Endothelial cell of umbilical vein (primary cell): ENCODE results near the gene NDUFS3. TPM values are rescaled to one million over a fixed set of nuclear protein-coding genes. Genes with fewer than 3 reads are reported as not detected.

ENCODE experiments used
- BruUV-seq: library from RNA; stranded (reverse); fragments of 400-500 nt; replicated peaks from 2 replicates; lab custom pipeline; 2021; lab: Mats Ljungman, UMichigan
- CTCF ChIA-PET: fragments of 300-600, 350-600 bp; sonication (Branson Sonifier 250); formaldehyde crosslinking; loops from one replicate; lab custom pipeline; 2021; ENCODE audit warnings: antibody characterized with exemption, inconsistent platforms; lab: Charles Lee
- POLR2A ChIA-PET: fragments of 300-600, 350-600 bp; sonication (Branson Sonifier 250); formaldehyde crosslinking; loops from one replicate; lab custom pipeline; 2021; ENCODE audit warnings: antibody characterized with exemption, inconsistent platforms; lab: Charles Lee
- DNase-seq: peaks from one replicate; pipeline ENCODE4 v3.0.0-alpha.2; 2011; ENCODE audit warnings: low read depth, low spot score
- FAIRE-seq: peaks from 2 replicates; lab custom pipeline; 2011; peaks lifted over from hg19 to GRCh38; lab: Jason Lieb, UNC
- H2AFZ ChIP-seq: 2 replicates; pipeline ENCODE4 v1.6.0; 2012; ENCODE audit warnings: low read depth, low read length, control low read depth, inconsistent platforms
- H3K27ac ChIP-seq: 2 replicates; pipeline ENCODE4 v1.5.1; 2011; ENCODE audit warnings: low read depth, mild to moderate bottlenecking, control low read depth, low read length, moderate library complexity; ENCODE audit not compliant: insufficient read depth
- H3K27me3 ChIP-seq, 2 experiments: 2 replicates each; pipeline versions ENCODE4 v1.6.0 to v1.6.1; 2011; ENCODE audit warnings: low read length in 2 of 2, mixed read lengths in 1 of 2; ENCODE audit not compliant: control insufficient read depth in 2 of 2, insufficient read depth in 2 of 2
- H3K36me3 ChIP-seq, 2 experiments: 2 replicates in 1 of 2; 3 replicates in 1 of 2; pipeline ENCODE4 v1.5.1; 2011; ENCODE audit warnings: low read length in 2 of 2, mild to moderate bottlenecking in 1 of 2, moderate library complexity in 1 of 2; ENCODE audit not compliant: control insufficient read depth in 2 of 2, insufficient read depth in 2 of 2; ENCODE audit errors: extremely low read depth in 1 of 2
- H3K4me1 ChIP-seq: 3 replicates; pipeline ENCODE4 v1.5.1; 2011; ENCODE audit warnings: mild to moderate bottlenecking, low read length; ENCODE audit not compliant: control insufficient read depth, insufficient read depth; ENCODE audit errors: extremely low read depth
- H3K4me2 ChIP-seq: 2 replicates; pipeline ENCODE4 v1.6.1; 2011; ENCODE audit warnings: low read length, control low read depth, mixed read lengths; ENCODE audit not compliant: insufficient read depth
- H3K4me3 ChIP-seq, 3 experiments: fragments of 200-600 bp in 1 of 3; sonication (generic), shearing (Covaris generic) in 1 of 3; replicated peaks in 1 of 3; 2 replicates each; pipeline ENCODE4 v1.5.1; 2011 to 2016; ENCODE audit warnings: control low read depth in 3 of 3, low read length in 3 of 3, mild to moderate bottlenecking in 2 of 3, inconsistent platforms in 1 of 3, low read depth in 1 of 3, moderate library complexity in 1 of 3; ENCODE audit not compliant: insufficient read depth in 1 of 3
- H3K79me2 ChIP-seq: 2 replicates; pipeline ENCODE4 v1.6.0; 2012; ENCODE audit warnings: low read length, inconsistent platforms; ENCODE audit not compliant: control insufficient read depth, insufficient read depth
- H3K9ac ChIP-seq: replicated peaks from 2 replicates; pipeline ENCODE3; 2011; ENCODE audit warnings: low read length, control low read depth; ENCODE audit not compliant: insufficient read depth; ENCODE audit errors: extremely low read depth
- H3K9me1 ChIP-seq: replicated peaks from 3 replicates; pipeline ENCODE4 v1.6.0; 2011; ENCODE audit warnings: mild to moderate bottlenecking, low read length; ENCODE audit not compliant: control insufficient read depth, insufficient read depth; ENCODE audit errors: extremely low read depth
- H3K9me3 ChIP-seq: replicated peaks from 2 replicates; pipeline ENCODE4 v1.5.1; 2012; ENCODE audit warnings: low read length, inconsistent platforms; ENCODE audit not compliant: control insufficient read depth, insufficient read depth
- H4K20me1 ChIP-seq: replicated peaks from 2 replicates; pipeline ENCODE3; 2011; ENCODE audit warnings: mild to moderate bottlenecking, low read length; ENCODE audit not compliant: control insufficient read depth, insufficient read depth; ENCODE audit errors: extremely low read depth
- CTCF ChIP-seq, 2 donors: IDR thresholded peaks; 1 replicate in 1 of 2; 2 replicates in 1 of 2; pipeline ENCODE4 v1.5.1; 2011; ENCODE audit warnings: low read length in 2 of 2, mild to moderate bottlenecking in 2 of 2, moderate library complexity in 2 of 2, control low read depth in 1 of 2, inconsistent platforms in 1 of 2, low read depth in 1 of 2; ENCODE audit not compliant: insufficient read depth in 1 of 2; ENCODE audit errors: extremely low read depth in 1 of 2
- EZH2 ChIP-seq: IDR thresholded peaks from 2 replicates; pipeline ENCODE4 v1.6.1; 2012; ENCODE audit warnings: borderline replicate concordance, low read depth, mild to moderate bottlenecking, moderate library complexity, low read length, inconsistent platforms; ENCODE audit not compliant: severe bottlenecking
- FOS ChIP-seq: IDR thresholded peaks from 2 replicates; pipeline ENCODE4 v1.6.1; 2011; ENCODE audit warnings: mild to moderate bottlenecking, low read length, moderate library complexity, borderline replicate concordance; ENCODE audit not compliant: insufficient read depth
- GATA2 ChIP-seq: IDR thresholded peaks from 2 replicates; pipeline ENCODE4 v1.7.0; 2011; ENCODE audit warnings: low read depth, mild to moderate bottlenecking, moderate library complexity, mixed read lengths, low read length; ENCODE audit not compliant: insufficient read length, insufficient read depth
- JUN ChIP-seq: IDR thresholded peaks from 2 replicates; pipeline ENCODE4 v1.6.1; 2011; ENCODE audit warnings: borderline replicate concordance, low read depth; ENCODE audit not compliant: insufficient read length, insufficient read depth
- MAX ChIP-seq: IDR thresholded peaks from 2 replicates; pipeline ENCODE4 v1.6.1; 2011; ENCODE audit not compliant: insufficient read depth, insufficient read length
- MYC ChIP-seq: IDR thresholded peaks from one replicate; pipeline ENCODE4 v1.6.1; 2011; ENCODE audit warnings: mild to moderate bottlenecking, low read depth, low read length
- POLR2A ChIP-seq: IDR thresholded peaks from 2 replicates; pipeline ENCODE4 v1.6.1; 2012; ENCODE audit warnings: low read depth, mild to moderate bottlenecking, control low read depth, low read length
- POLR2AphosphoS5 ChIP-seq: IDR thresholded peaks from 2 replicates; pipeline ENCODE4 v1.6.1; 2012; ENCODE audit warnings: low read depth, mild to moderate bottlenecking, control low read depth, low read length, moderate library complexity; ENCODE audit not compliant: insufficient read depth
- dilution Hi-C: fragments of 300-500 bp; cut with MboI; formaldehyde crosslinking; loops from one replicate; pipeline ENCODE4 v1.15.0; 2019; ENCODE audit warnings: low sequenced_read_pairs; ENCODE audit not compliant: extremely low pct_ligation_motif_present
- intact Hi-C: fragments of 100-400 bp; cut with micrococcal nuclease; formaldehyde crosslinking; loops from one replicate; pipeline ENCODE4 v1.10.0; 2022
- polyA plus RNA-seq, 4 experiments: library from polyadenylated mRNA; depleted of rRNA in 3 of 4; stranded (reverse) in 3 of 4; unstranded in 1 of 4; fragments of >200 nt; gene quantifications; 2 replicates each; pipeline versions ENCODE4 v1.2.1 to v1.2.3, GENCODE V29; 2011 to 2012; ENCODE audit warnings: missing spikeins in 1 of 4
- total RNA-seq: library from RNA; stranded (reverse); gene quantifications from 2 replicates; pipeline ENCODE4 v1.2.3, GENCODE V29; 2021

Gene NDUFS3
- total and polyA plus RNA-seq, 2 donors (not counting 3 experiments of a cell fraction or from before 2014, with no cell fraction given): 99.7 to 169 TPM

GRCh38 chr11:47628026-47628425 lies 49.2 kb downstream of the NDUFS3 start:
- DNase-seq (no peak), FAIRE-seq (no peak)
- Histone ChIP-seq H3K9me1 (no peaks in the 10 kb centered on the region), H3K79me2 (no peaks in the 10 kb centered on the region), H3K9me3 (no peaks in the 10 kb centered on the region), H3K36me3 (peaks cover 12 to 25% of the 10 kb centered on the region in 2 experiments), H2AFZ (no peak overlapping the region), H4K20me1 (no peaks in the 10 kb centered on the region), H3K4me3 (no peak overlapping the region), H3K27me3 (no peaks in the 10 kb centered on the region), H3K27ac (no peak overlapping the region), H3K4me2 (no peak overlapping the region), H3K9ac (no peak overlapping the region), H3K4me1 (no peaks in the 10 kb centered on the region)
- no peak for TF ChIP-seq POLR2A
- no peak for TF ChIP-seq FOS
- no peak for TF ChIP-seq EZH2
- no peak for TF ChIP-seq MAX
- TF ChIP-seq MYC: no peak
- no peak for TF ChIP-seq JUN
- TF ChIP-seq GATA2: no peak
- TF ChIP-seq CTCF (IDR thresholded peaks at IDR 0.05; ENCODE audit: extremely low read depth in 1 of 2, insufficient read depth in 1 of 2, low read depth in 1 of 2, low read length in 2 of 2): no peak
- TF ChIP-seq POLR2AphosphoS5: no peak
- intact Hi-C loops: no loop called here
- ChIA-PET POLR2A (no interaction called here), CTCF (interaction anchor here (2.3 kb wide), 1 partner anchor 11 kb away, joined by 7 read pairs; no protein-coding TSS in a partner anchor)
- no TSS peak for BruUV-seq
- dilution Hi-C loops: no loop called here
